Keratinocyte (primary cell): ENCODE data around the gene OR10H5. TPM values are rescaled to one million over a fixed set of nuclear protein-coding genes. Genes with fewer than 3 reads are reported as not detected.

Experiments used
- DNase-seq: peaks from one replicate; pipeline ENCODE4 v3.0.0-alpha.2; 2011; ENCODE audit warnings: low read depth, missing footprints, low spot score
- FAIRE-seq: peaks from 2 replicates; lab custom pipeline; 2011; peaks lifted over from hg19 to GRCh38; lab: Jason Lieb, UNC
- H2AFZ ChIP-seq: 2 replicates; pipeline ENCODE4 v1.6.0; 2012; ENCODE audit warnings: low read length, control low read depth, inconsistent platforms; ENCODE audit not compliant: control insufficient read depth
- H3K27ac ChIP-seq: 2 replicates; pipeline ENCODE4 v1.5.1; 2011; ENCODE audit warnings: low read length; ENCODE audit not compliant: control insufficient read depth, insufficient read depth
- H3K27me3 ChIP-seq: 3 replicates; pipeline ENCODE4 v1.6.0; 2011; ENCODE audit warnings: low read length; ENCODE audit not compliant: control insufficient read depth, insufficient read depth; ENCODE audit errors: extremely low read depth
- H3K36me3 ChIP-seq, 2 experiments: 2 replicates in 1 of 2; 3 replicates in 1 of 2; pipeline ENCODE4 v1.5.1; 2011; ENCODE audit warnings: low read length in 2 of 2, mild to moderate bottlenecking in 1 of 2; ENCODE audit not compliant: control insufficient read depth in 2 of 2, insufficient read depth in 2 of 2; ENCODE audit errors: extremely low read depth in 1 of 2
- H3K4me1 ChIP-seq: 3 replicates; pipeline ENCODE4 v1.5.1; 2011; ENCODE audit warnings: low read length; ENCODE audit not compliant: control insufficient read depth, insufficient read depth; ENCODE audit errors: extremely low read depth
- H3K4me2 ChIP-seq: 3 replicates; pipeline ENCODE4 v1.6.0; 2011; ENCODE audit warnings: low read depth, low read length; ENCODE audit not compliant: control insufficient read depth, insufficient read depth; ENCODE audit errors: extremely low read depth
- H3K4me3 ChIP-seq, 3 experiments: fragments of 200-600 bp in 1 of 3; sonication (generic) in 1 of 3; 2 replicates in 2 of 3; 3 replicates in 1 of 3; pipeline ENCODE4 v1.5.1; 2011 to 2016; ENCODE audit warnings: low read length in 3 of 3, mild to moderate bottlenecking in 3 of 3, control low read depth in 2 of 3, inconsistent platforms in 1 of 3, low read depth in 1 of 3, mixed read lengths in 1 of 3, mixed run types in 1 of 3, moderate library complexity in 1 of 3; ENCODE audit not compliant: control insufficient read depth in 2 of 3, insufficient read depth in 2 of 3; ENCODE audit errors: extremely low read depth in 1 of 3
- H3K79me2 ChIP-seq: 2 replicates; pipeline ENCODE4 v1.6.0; 2012; ENCODE audit warnings: low read length; ENCODE audit not compliant: control insufficient read depth, insufficient read depth
- H3K9ac ChIP-seq: 3 replicates; pipeline ENCODE4 v1.6.0; 2011; ENCODE audit warnings: low read length; ENCODE audit not compliant: control insufficient read depth, insufficient read depth; ENCODE audit errors: extremely low read depth
- H3K9me1 ChIP-seq: 3 replicates; pipeline ENCODE4 v1.6.0; 2011; ENCODE audit warnings: low read length; ENCODE audit not compliant: control insufficient read depth, insufficient read depth; ENCODE audit errors: extremely low read depth
- H3K9me3 ChIP-seq: 2 replicates; pipeline ENCODE4 v1.5.1; 2012; ENCODE audit warnings: low read depth, low read length; ENCODE audit not compliant: control insufficient read depth
- H4K20me1 ChIP-seq: 3 replicates; pipeline ENCODE4 v1.6.0; 2011; ENCODE audit warnings: low read length; ENCODE audit not compliant: control insufficient read depth, insufficient read depth; ENCODE audit errors: extremely low read depth
- CTCF ChIP-seq, 3 experiments: IDR thresholded peaks in 1 of 3; conservative IDR thresholded peaks in 1 of 3; optimal IDR thresholded peaks in 1 of 3; 2 replicates in 2 of 3; 3 replicates in 1 of 3; pipeline versions ENCODE3 to v1.5.1; 2011; ENCODE audit warnings: low read length in 3 of 3, mild to moderate bottlenecking in 3 of 3, moderate library complexity in 2 of 3, control low read depth in 1 of 3, inconsistent platforms in 1 of 3; ENCODE audit not compliant: insufficient read depth in 2 of 3; ENCODE audit errors: extremely low read depth in 1 of 3
- EZH2 ChIP-seq: IDR thresholded peaks from one replicate; pipeline ENCODE4 v1.6.1; 2012; ENCODE audit warnings: inconsistent platforms, mild to moderate bottlenecking, low read length, moderate library complexity
- dilution Hi-C: fragments of 300-500 bp; cut with MboI; formaldehyde crosslinking; loops from one replicate; pipeline ENCODE4 v1.7.0; 2020; ENCODE audit warnings: low sequenced_read_pairs; ENCODE audit not compliant: extremely low pct_ligation_motif_present
- polyA plus RNA-seq, 5 experiments: library from polyadenylated mRNA; depleted of rRNA in 3 of 5; stranded (reverse) in 3 of 5; stranded (forward) in 1 of 5; unstranded in 1 of 5; fragments of >200 nt; gene quantifications; 1 replicate in 1 of 5; 2 replicates in 3 of 5; 3 replicates in 1 of 5; pipeline versions ENCODE4 v1.2.1 to v1.2.3, GENCODE V29; 2011 to 2012; ENCODE audit warnings: missing spikeins in 2 of 5, low read depth in 1 of 5, low replicate concordance in 1 of 5

The OR10H5 gene
- polyA plus RNA-seq, 1 donor (not counting 4 experiments of a cell fraction or from before 2014, with no cell fraction given) = not detected

GRCh38 chr19:15810335-15810734, 22.9 kb downstream of the OR10H5 start:
- peaks cover 4% of the 10 kb centered on the region for H3K27me3 ChIP-seq
- FAIRE-seq (no peak), DNase-seq (no peak)
- no peaks in the 10 kb centered on the region for H3K4me1 ChIP-seq
- no peak overlapping the region for H3K4me3 ChIP-seq
- H3K27ac ChIP-seq = no peak overlapping the region
- dilution Hi-C loops = no loop called here
- no peaks in the 10 kb centered on the region for H3K79me2 ChIP-seq
- H2AFZ ChIP-seq = no peak overlapping the region
- peak overlapping the region; percentile 9 for H3K4me2 ChIP-seq
- no peak overlapping the region for H3K9ac ChIP-seq
- no peaks in the 10 kb centered on the region for H3K9me3 ChIP-seq
- H4K20me1 ChIP-seq = no peaks in the 10 kb centered on the region
- H3K9me1 ChIP-seq = no peaks in the 10 kb centered on the region
- TF ChIP-seq EZH2 = no peak
- peak; percentile 21 to 57 (median 25) for TF ChIP-seq CTCF (optimal IDR thresholded peaks at IDR 0.05 in 1 of 3, IDR thresholded peaks at IDR 0.05 in 1 of 3, conservative IDR thresholded peaks at IDR 0.05 in 1 of 3; ENCODE audit: extremely low read depth in 1 of 3, insufficient read depth in 2 of 3, low read length in 3 of 3)
- no peaks in the 10 kb centered on the region for H3K36me3 ChIP-seq

GRCh38 chr19:15811476-15811875, 24.0 kb downstream of the OR10H5 start:
- H3K79me2 ChIP-seq = no peaks in the 10 kb centered on the region
- H3K36me3 ChIP-seq = no peaks in the 10 kb centered on the region
- H3K4me2 ChIP-seq = no peak overlapping the region
- DNase-seq = no peak
- H3K4me3 ChIP-seq = no peak overlapping the region
- H3K9ac ChIP-seq = no peak overlapping the region
- H3K9me3 ChIP-seq = no peaks in the 10 kb centered on the region
- FAIRE-seq = no peak
- H2AFZ ChIP-seq = no peak overlapping the region
- dilution Hi-C loops = no loop called here
- no peaks in the 10 kb centered on the region for H3K9me1 ChIP-seq
- peaks cover 4% of the 10 kb centered on the region for H3K27me3 ChIP-seq
- H3K27ac ChIP-seq = no peak overlapping the region
- no peaks in the 10 kb centered on the region for H3K4me1 ChIP-seq
- TF ChIP-seq CTCF (optimal IDR thresholded peaks at IDR 0.05 in 1 of 3, IDR thresholded peaks at IDR 0.05 in 1 of 3, conservative IDR thresholded peaks at IDR 0.05 in 1 of 3; ENCODE audit: extremely low read depth in 1 of 3, insufficient read depth in 2 of 3, low read length in 3 of 3) = no peak
- TF ChIP-seq EZH2 = no peak
- H4K20me1 ChIP-seq = no peaks in the 10 kb centered on the region
